HEK293 (cell line): ENCODE data around the gene BBS9.

Source experiments
- CTCF ChIA-PET: fragments of 350-600 bp; formaldehyde crosslinking; extraction: SDS; loops from one replicate; lab custom pipeline; 2021; ENCODE audit warnings: antibody characterized with exemption; lab: Yijun Ruan, JAX
- POLR2A ChIA-PET: fragments of 300-600 bp; formaldehyde crosslinking; extraction: SDS; loops from one replicate; lab custom pipeline; 2020; ENCODE audit warnings: antibody characterized with exemption, inconsistent platforms; lab: Yijun Ruan, JAX
- H3K27ac ChIP-seq: fragments of 200-500 bp; sonication (Bioruptor generic); 2 replicates; pipeline ENCODE4 v1.5.1; 2014; ENCODE audit warnings: low read depth, low read length, control low read depth, inconsistent platforms; ENCODE audit errors: extremely low read depth
- H3K36me3 ChIP-seq, 2 experiments: fragments of 200-500 bp in 1 of 2; sonication (Bioruptor generic) in 1 of 2; 1 replicate in 1 of 2; 2 replicates in 1 of 2; pipeline ENCODE4 v1.5.1; 2014 to 2017; ENCODE audit warnings: inconsistent platforms in 2 of 2, low read length in 2 of 2; ENCODE audit not compliant: control insufficient read depth in 2 of 2, insufficient read depth in 1 of 2
- H3K4me1 ChIP-seq: fragments of 200-500 bp; sonication (Bioruptor generic); 2 replicates; pipeline ENCODE4 v1.5.1; 2014; ENCODE audit warnings: mild to moderate bottlenecking, low read length, inconsistent platforms; ENCODE audit not compliant: control insufficient read depth, insufficient read depth
- H3K4me3 ChIP-seq: 2 replicates; pipeline ENCODE4 v1.5.1; 2011; ENCODE audit warnings: low read depth, mild to moderate bottlenecking, control low read depth, low read length, moderate library complexity
- H3K9me3 ChIP-seq: fragments of 200-500 bp; sonication (Bioruptor generic); 2 replicates; pipeline ENCODE4 v1.5.1; 2014; ENCODE audit warnings: low read depth, low read length, inconsistent platforms; ENCODE audit not compliant: control insufficient read depth, insufficient read depth
- EGR2 ChIP-seq: fragments of 450-650 bp; formaldehyde crosslinking; IDR thresholded peaks from 2 replicates; pipeline ENCODE4 v1.5.1; 2016; ENCODE audit warnings: low read depth, missing biosample characterization, missing genetic modification characterization
- IKZF3 ChIP-seq: fragments of 450-650 bp; IDR thresholded peaks from 2 replicates; pipeline ENCODE4 v1.5.0; 2018; ENCODE audit warnings: missing biosample characterization, mild to moderate bottlenecking, missing genetic modification characterization, moderate library complexity
- MYNN ChIP-seq: fragments of 450-650 bp; formaldehyde crosslinking; IDR thresholded peaks from 2 replicates; pipeline ENCODE4 v1.5.1; 2016; ENCODE audit warnings: missing biosample characterization, missing genetic modification characterization, borderline replicate concordance
- OSR2 ChIP-seq: fragments of 450-650 bp; formaldehyde crosslinking; IDR thresholded peaks from 2 replicates; pipeline ENCODE4 v1.5.1; 2016; ENCODE audit warnings: missing biosample characterization, missing genetic modification characterization
- OVOL3 ChIP-seq: fragments of 450-650 bp; formaldehyde crosslinking; IDR thresholded peaks from 2 replicates; pipeline ENCODE4 v1.5.1; 2016; ENCODE audit warnings: missing biosample characterization, missing genetic modification characterization
- ZIC2 ChIP-seq: fragments of 450-650 bp; formaldehyde crosslinking; IDR thresholded peaks from 2 replicates; pipeline ENCODE4 v1.5.1; 2016; ENCODE audit warnings: missing biosample characterization, missing genetic modification characterization
- ZNF174 ChIP-seq: fragments of 450-650 bp; formaldehyde crosslinking; IDR thresholded peaks from 2 replicates; pipeline ENCODE4 v1.5.0; 2017; ENCODE audit warnings: missing biosample characterization, mild to moderate bottlenecking, missing genetic modification characterization
- ZNF23 ChIP-seq: fragments of 450-650 bp; formaldehyde crosslinking; IDR thresholded peaks from 2 replicates; pipeline ENCODE4 v1.5.1; 2016; ENCODE audit warnings: missing biosample characterization, missing genetic modification characterization, borderline replicate concordance
- ZNF239 ChIP-seq: fragments of 450-650 bp; formaldehyde crosslinking; IDR thresholded peaks from 2 replicates; pipeline ENCODE4 v1.5.1; 2016; ENCODE audit warnings: missing biosample characterization, missing genetic modification characterization
- ZNF302 ChIP-seq: fragments of 450-650 bp; formaldehyde crosslinking; IDR thresholded peaks from 2 replicates; pipeline ENCODE4 v1.5.1; 2016; ENCODE audit warnings: missing biosample characterization, missing genetic modification characterization, low read depth
- ZNF354C ChIP-seq: fragments of 450-650 bp; formaldehyde crosslinking; IDR thresholded peaks from 2 replicates; pipeline ENCODE4 v1.5.1; 2016; ENCODE audit warnings: missing biosample characterization, missing genetic modification characterization, low read depth, borderline replicate concordance
- ZNF544 ChIP-seq: fragments of 450-650 bp; formaldehyde crosslinking; IDR thresholded peaks from 2 replicates; pipeline ENCODE4 v1.5.0; 2017; ENCODE audit warnings: missing biosample characterization, missing genetic modification characterization
- ZNF624 ChIP-seq: fragments of 450-650 bp; formaldehyde crosslinking; IDR thresholded peaks from 2 replicates; pipeline ENCODE4 v1.5.1; 2017; ENCODE audit warnings: missing biosample characterization, missing genetic modification characterization
- ZNF670 ChIP-seq: fragments of 450-650 bp; formaldehyde crosslinking; IDR thresholded peaks from 2 replicates; pipeline ENCODE4 v1.5.1; 2016; ENCODE audit warnings: missing biosample characterization, missing genetic modification characterization, low read depth
- TF ChIP-seq, protein P1 (sequence below): fragments of 450-650 bp; IDR thresholded peaks from 2 replicates; pipeline ENCODE4 v1.5.1; 2018; ENCODE audit warnings: missing biosample characterization, mild to moderate bottlenecking, missing genetic modification characterization
- TF ChIP-seq, protein P2 (sequence below): fragments of 450-650 bp; formaldehyde crosslinking; IDR thresholded peaks from 2 replicates; pipeline ENCODE4 v1.5.1; 2016; ENCODE audit warnings: missing biosample characterization, missing genetic modification characterization
- TF ChIP-seq, protein P3 (sequence below): sonication (generic); formaldehyde crosslinking; IDR thresholded peaks from 2 replicates; pipeline ENCODE4 v1.8.1; 2022; ENCODE audit warnings: mild to moderate bottlenecking, moderate library complexity, missing genetic modification reagents
- TF ChIP-seq, protein P4 (sequence below): fragments of 450-650 bp; formaldehyde crosslinking; IDR thresholded peaks from 2 replicates; pipeline ENCODE4 v1.5.1; 2016; ENCODE audit warnings: missing biosample characterization, missing genetic modification characterization, low read depth
- TF ChIP-seq, protein P5 (sequence below): fragments of 450-650 bp; formaldehyde crosslinking; IDR thresholded peaks from 2 replicates; pipeline ENCODE4 v1.5.1; 2016; ENCODE audit warnings: missing biosample characterization, missing genetic modification characterization
- TF ChIP-seq, protein P6 (sequence below): fragments of 450-650 bp; formaldehyde crosslinking; IDR thresholded peaks from 2 replicates; pipeline ENCODE4 v1.5.1; 2017; ENCODE audit warnings: missing biosample characterization, missing genetic modification characterization

Gene BBS9

DNA sequence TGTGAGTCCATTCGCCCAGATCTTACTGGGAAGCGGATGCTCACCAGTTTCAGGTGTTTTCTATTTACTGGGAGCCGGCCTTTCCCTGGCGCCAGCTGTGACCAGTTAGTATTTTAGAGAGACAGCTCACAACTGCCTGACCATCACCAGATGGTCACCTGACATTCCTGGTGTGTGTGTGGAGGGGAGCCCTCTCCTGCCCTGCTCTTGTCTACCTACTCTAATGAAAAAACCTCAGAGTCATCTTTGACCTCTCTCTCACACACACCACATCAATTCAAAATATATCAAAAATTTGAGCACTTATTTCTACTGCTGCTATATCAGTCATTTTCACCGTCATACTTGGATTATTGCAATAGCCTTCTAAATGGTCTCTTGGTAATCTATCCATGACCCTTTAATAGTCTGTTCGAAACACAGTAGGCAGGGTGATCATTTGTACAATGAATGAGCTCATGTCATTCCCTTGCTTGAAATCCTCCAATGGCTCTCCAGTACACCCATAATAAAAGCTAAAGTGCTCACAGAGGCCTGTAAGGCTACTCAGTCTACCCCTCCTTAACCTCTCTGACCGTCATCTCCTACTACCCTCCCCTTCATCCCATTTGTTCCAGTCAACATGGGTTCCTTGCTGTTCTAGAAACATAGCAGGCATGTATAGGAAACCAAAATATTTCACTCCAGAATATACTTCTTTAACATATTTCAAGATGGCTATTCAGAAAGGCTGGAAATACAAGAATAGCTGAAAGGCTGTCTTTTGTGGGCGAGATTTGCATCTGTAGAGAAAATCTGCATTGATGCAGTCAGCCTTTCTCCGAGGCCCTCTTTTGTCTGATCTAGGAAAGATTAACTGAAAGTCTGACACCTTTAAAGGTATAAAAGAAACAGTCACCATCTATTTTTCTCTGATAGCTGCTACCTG is 49.3 kb upstream of the BBS9 start:
- no peaks in the 10 kb centered on the region for H3K9me3 ChIP-seq
- TF ChIP-seq, protein P1, sequence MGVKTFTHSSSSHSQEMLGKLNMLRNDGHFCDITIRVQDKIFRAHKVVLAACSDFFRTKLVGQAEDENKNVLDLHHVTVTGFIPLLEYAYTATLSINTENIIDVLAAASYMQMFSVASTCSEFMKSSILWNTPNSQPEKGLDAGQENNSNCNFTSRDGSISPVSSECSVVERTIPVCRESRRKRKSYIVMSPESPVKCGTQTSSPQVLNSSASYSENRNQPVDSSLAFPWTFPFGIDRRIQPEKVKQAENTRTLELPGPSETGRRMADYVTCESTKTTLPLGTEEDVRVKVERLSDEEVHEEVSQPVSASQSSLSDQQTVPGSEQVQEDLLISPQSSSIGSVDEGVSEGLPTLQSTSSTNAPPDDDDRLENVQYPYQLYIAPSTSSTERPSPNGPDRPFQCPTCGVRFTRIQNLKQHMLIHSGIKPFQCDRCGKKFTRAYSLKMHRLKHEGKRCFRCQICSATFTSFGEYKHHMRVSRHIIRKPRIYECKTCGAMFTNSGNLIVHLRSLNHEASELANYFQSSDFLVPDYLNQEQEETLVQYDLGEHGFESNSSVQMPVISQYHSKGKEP (tag by site-specific recombination), result no peak
- TF ChIP-seq, protein P2, sequence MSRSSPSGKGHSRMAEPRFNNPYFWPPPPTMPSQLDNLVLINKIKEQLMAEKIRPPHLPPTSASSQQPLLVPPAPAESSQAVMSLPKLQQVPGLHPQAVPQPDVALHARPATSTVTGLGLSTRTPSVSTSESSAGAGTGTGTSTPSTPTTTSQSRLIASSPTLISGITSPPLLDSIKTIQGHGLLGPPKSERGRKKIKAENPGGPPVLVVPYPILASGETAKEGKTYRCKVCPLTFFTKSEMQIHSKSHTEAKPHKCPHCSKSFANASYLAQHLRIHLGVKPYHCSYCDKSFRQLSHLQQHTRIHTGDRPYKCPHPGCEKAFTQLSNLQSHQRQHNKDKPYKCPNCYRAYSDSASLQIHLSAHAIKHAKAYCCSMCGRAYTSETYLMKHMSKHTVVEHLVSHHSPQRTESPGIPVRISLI (tag by site-specific recombination), result no peak
- TF ChIP-seq ZNF354C (tag by site-specific recombination) (no peak), ZNF239 (tag by site-specific recombination) (no peak), ZNF670 (tag by site-specific recombination) (no peak), EGR2 (tag by site-specific recombination) (no peak), ZNF624 (tag by site-specific recombination) (no peak), MYNN (no peak), IKZF3 (tag by site-specific recombination) (no peak), ZNF302 (tag by site-specific recombination) (no peak), ZIC2 (tag by site-specific recombination) (no peak), ZNF544 (tag by site-specific recombination) (no peak), ZNF23 (no peak), ZNF174 (no peak), OVOL3 (tag by site-specific recombination) (no peak), OSR2 (tag by site-specific recombination) (no peak)
- TF ChIP-seq, protein P3, sequence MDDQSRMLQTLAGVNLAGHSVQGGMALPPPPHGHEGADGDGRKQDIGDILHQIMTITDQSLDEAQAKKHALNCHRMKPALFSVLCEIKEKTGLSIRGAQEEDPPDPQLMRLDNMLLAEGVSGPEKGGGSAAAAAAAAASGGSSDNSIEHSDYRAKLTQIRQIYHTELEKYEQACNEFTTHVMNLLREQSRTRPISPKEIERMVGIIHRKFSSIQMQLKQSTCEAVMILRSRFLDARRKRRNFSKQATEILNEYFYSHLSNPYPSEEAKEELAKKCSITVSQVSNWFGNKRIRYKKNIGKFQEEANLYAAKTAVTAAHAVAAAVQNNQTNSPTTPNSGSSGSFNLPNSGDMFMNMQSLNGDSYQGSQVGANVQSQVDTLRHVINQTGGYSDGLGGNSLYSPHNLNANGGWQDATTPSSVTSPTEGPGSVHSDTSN (CRISPR knock-in tag), result no peak
- TF ChIP-seq, protein P4, sequence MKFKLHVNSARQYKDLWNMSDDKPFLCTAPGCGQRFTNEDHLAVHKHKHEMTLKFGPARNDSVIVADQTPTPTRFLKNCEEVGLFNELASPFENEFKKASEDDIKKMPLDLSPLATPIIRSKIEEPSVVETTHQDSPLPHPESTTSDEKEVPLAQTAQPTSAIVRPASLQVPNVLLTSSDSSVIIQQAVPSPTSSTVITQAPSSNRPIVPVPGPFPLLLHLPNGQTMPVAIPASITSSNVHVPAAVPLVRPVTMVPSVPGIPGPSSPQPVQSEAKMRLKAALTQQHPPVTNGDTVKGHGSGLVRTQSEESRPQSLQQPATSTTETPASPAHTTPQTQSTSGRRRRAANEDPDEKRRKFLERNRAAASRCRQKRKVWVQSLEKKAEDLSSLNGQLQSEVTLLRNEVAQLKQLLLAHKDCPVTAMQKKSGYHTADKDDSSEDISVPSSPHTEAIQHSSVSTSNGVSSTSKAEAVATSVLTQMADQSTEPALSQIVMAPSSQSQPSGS (tag by site-specific recombination), result no peak
- TF ChIP-seq, protein P5, sequence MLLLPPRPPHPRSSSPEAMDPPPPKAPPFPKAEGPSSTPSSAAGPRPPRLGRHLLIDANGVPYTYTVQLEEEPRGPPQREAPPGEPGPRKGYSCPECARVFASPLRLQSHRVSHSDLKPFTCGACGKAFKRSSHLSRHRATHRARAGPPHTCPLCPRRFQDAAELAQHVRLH (tag by site-specific recombination), result no peak
- TF ChIP-seq, protein P6, sequence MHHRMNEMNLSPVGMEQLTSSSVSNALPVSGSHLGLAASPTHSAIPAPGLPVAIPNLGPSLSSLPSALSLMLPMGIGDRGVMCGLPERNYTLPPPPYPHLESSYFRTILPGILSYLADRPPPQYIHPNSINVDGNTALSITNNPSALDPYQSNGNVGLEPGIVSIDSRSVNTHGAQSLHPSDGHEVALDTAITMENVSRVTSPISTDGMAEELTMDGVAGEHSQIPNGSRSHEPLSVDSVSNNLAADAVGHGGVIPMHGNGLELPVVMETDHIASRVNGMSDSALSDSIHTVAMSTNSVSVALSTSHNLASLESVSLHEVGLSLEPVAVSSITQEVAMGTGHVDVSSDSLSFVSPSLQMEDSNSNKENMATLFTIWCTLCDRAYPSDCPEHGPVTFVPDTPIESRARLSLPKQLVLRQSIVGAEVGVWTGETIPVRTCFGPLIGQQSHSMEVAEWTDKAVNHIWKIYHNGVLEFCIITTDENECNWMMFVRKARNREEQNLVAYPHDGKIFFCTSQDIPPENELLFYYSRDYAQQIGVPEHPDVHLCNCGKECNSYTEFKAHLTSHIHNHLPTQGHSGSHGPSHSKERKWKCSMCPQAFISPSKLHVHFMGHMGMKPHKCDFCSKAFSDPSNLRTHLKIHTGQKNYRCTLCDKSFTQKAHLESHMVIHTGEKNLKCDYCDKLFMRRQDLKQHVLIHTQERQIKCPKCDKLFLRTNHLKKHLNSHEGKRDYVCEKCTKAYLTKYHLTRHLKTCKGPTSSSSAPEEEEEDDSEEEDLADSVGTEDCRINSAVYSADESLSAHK (tag by site-specific recombination), result no peak
- TF ChIP-seq, all 188 proteins: peak for 0
- POLR2A ChIA-PET, result no interaction called here
- Histone ChIP-seq H3K4me1 (no peaks in the 10 kb centered on the region), H3K36me3 (no peaks in the 10 kb centered on the region), H3K4me3 (no peak overlapping the region), H3K27ac (no peak overlapping the region)
- CTCF ChIA-PET, result interaction anchor here (1.3 kb wide), 1 partner anchor 27 kb away, joined by 3 read pairs; no protein-coding TSS in a partner anchor
